Adipose tissue (tissue), 3 donors: ENCODE measurements around the gene FBXL20. TPM values are rescaled to one million over a fixed set of nuclear protein-coding genes. Genes with fewer than 3 reads are reported as not detected.
"Not testable (repeated sequence)": the region's sequence is repeated elsewhere in the genome, so short reads cannot be mapped to it uniquely, and the experiment has no call there.

Source experiments
- H3K27ac ChIP-seq: one replicate; pipeline ENCODE4 v1.5.1; 2013; ENCODE audit warnings: low read depth, low read length
- WGBS, 3 donors: extraction: QIAGEN DNeasy Blood & Tissue Kit; methylation state at CpG; one replicate each; pipeline ENCODE4 v1.1.7; 2013; 5-methylcytosine and 5-hydroxymethylcytosine counted together
- polyA plus RNA-seq, 3 donors: library from polyadenylated mRNA; stranded (reverse); fragments of 200-250 nt; gene quantifications; one replicate each; pipeline ENCODE4 v1.2.3, GENCODE V29; 2013
- donor health status: healthy with polysubstance abuse.
- donor health status: Bipolar disorder and iron deficiency.
- donor health status: healthy.

The FBXL20 gene
- polyA plus RNA-seq, 3 donors: 2.3 to 4.5 (median 3.5) TPM

- 88 to 93% (median 92%) methylated on average over 4 of the region's 4 CpGs for WGBS, 3 donors
- no peak overlapping the region for H3K27ac ChIP-seq
Measured at GRCh38 chr17:39283098-39283497, 118.3 kb downstream of the FBXL20 start.

DNA sequence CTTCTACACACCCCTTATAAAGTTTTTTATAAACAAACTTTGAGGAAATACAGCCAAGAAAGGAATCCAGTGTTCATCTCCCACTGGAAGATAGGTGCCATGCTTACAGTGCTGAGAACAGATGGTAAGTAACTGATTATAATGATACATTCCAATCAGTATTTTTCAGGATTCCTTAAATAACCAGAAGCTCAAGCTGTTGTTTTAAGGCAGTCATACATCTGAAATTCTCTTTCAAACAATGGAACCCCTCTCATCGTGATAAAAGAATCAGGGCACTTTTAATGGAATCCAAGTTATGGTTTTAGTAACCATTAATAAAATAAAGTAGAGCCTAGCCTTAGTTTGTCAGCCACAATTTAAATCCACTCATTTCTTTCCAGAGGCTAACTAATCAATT lies 119.6 kb downstream of the FBXL20 start:
- no peak overlapping the region for H3K27ac ChIP-seq
- WGBS, 3 donors: 60 to 70% (median 70%) methylated on average over 1 of the region's 1 CpG

DNA sequence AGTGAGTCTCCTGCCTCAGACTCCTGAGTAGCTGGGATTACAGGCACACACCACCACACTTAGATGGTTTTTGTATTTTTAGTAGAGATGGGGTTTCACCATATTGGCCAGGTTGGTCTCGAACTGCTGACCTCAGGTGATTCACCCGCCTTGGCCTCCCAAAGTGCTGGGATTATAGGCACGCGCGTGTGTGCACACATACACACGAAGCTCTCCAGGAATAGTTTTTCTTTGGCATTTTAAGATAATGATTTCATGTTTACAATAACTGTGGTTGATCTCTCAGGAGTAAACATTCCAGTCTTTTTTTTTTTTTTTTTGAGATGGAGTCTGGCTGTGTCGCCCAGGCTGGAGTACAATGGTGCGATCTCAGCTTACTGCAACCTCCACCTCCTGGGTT lies 123.2 kb downstream of the FBXL20 start:
- not testable (repeated sequence) for H3K27ac ChIP-seq
- 92 to 97% (median 95%) methylated on average over 8 of the region's 8 CpGs for WGBS, 3 donors

DNA sequence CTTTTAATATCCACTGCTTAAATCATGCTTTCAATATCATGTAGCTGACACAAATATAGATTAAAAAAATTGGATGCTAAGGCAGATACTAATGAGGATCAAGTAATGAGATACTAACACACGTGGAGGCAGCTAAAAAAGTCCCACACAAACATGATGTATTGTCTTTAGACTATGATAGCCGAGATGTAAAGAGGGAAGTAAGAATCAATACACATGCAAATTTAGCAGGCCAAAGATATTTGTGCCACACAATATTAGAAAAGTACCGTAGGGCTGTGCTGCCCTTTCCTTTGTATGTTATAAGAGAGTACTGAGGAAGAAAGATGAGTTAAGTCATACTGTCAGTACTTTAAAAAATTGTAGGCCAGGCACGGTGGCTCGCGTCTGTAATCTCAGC lies 124.3 kb downstream of the FBXL20 start:
- no peak overlapping the region for H3K27ac ChIP-seq
- WGBS, 3 donors: 85 to 90% (median 86%) methylated on average over 6 of the region's 6 CpGs

GRCh38 chr17:39276113-39276512 lies 125.3 kb downstream of the FBXL20 start:
- no peak overlapping the region for H3K27ac ChIP-seq
- WGBS, 3 donors: 85 to 92% (median 92%) methylated on average over 3 to 8 of the region's 8 CpGs

GRCh38 chr17:39271546-39271945 lies 129.9 kb downstream of the FBXL20 start:
- 66 to 82% (median 80%) methylated on average over 2 to 3 of the region's 3 CpGs for WGBS, 3 donors
- H3K27ac ChIP-seq: no peak overlapping the region

GRCh38 chr17:39270923-39271322 lies 130.5 kb downstream of the FBXL20 start:
- no peak overlapping the region for H3K27ac ChIP-seq
- 41 to 52% (median 41%) methylated on average over 3 of the region's 3 CpGs for WGBS, 3 donors

GRCh38 chr17:39264119-39264518 lies 137.3 kb downstream of the FBXL20 start:
- WGBS, 3 donors: 65 to 80% (median 69%) methylated on average over 5 of the region's 5 CpGs
- H3K27ac ChIP-seq: no peak overlapping the region

GRCh38 chr17:39261286-39261685 lies 140.1 kb downstream of the FBXL20 start:
- H3K27ac ChIP-seq: no peak overlapping the region
- 83 to 84% (median 84%) methylated on average over 7 of the region's 7 CpGs for WGBS, 3 donors

- WGBS, 3 donors: 73 to 80% (median 80%) methylated on average over 7 of the region's 7 CpGs
- H3K27ac ChIP-seq: no peak overlapping the region
Measured at GRCh38 chr17:39252788-39253460, 148.5 kb downstream of the FBXL20 start.

GRCh38 chr17:39251997-39252396 lies 149.4 kb downstream of the FBXL20 start:
- 62 to 78% (median 77%) methylated on average over 1 of the region's 1 CpG for WGBS, 3 donors
- no peak overlapping the region for H3K27ac ChIP-seq

DNA sequence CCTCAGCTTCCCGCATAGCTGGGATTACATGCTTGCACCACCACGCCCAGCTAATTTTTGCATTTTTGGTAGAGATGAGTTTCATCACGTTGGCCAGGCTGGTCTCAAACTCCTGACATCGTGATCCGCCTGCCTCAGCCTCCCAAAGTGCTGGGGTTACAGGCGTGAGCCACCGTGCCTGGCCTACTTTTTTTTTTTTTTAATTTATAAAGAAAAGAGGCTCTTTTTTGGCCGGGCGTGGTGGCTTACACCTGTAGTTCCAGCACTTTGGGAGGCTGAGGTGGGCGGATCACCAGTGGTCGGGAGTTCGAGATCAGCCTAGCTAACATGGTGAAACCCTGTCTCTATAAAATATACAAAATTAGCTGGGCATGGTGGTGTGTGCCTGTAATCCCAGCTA lies 151.3 kb downstream of the FBXL20 start:
- not testable (repeated sequence) for H3K27ac ChIP-seq
- WGBS, 3 donors: 92 to 98% (median 95%) methylated on average over 12 of the region's 12 CpGs

DNA sequence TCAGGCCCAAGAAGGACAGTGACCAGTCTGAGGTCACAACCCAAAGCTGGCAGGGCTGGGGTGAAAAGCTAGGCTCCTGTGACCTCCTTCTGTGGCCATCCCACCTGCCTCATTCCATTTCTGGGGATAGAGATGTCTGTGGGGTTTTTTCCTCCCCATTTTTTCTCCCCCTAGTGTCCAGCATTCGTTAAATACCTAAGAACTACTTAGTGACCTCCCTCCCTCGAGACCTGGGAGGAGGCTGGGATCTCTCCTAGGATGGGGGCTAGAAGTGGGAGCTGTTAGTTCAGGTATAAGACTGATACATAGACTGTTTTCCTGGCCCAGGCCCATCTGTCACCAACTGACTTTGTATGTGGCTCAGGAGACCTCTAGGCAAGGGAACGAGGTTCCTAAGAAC lies 155.2 kb downstream of the FBXL20 start:
- WGBS, 3 donors: 45 to 53% (median 51%) methylated on average over 3 of the region's 3 CpGs
- no peak overlapping the region for H3K27ac ChIP-seq

GRCh38 chr17:39244600-39245570 lies 156.5 kb downstream of the FBXL20 start:
- WGBS, 3 donors: 35 to 44% (median 42%) methylated on average over 6 of the region's 6 CpGs
- H3K27ac ChIP-seq: no peak overlapping the region

GRCh38 chr17:39244016-39244599 lies 157.3 kb downstream of the FBXL20 start:
- no peak overlapping the region for H3K27ac ChIP-seq
- 35 to 59% (median 37%) methylated on average over 11 of the region's 11 CpGs for WGBS, 3 donors

DNA sequence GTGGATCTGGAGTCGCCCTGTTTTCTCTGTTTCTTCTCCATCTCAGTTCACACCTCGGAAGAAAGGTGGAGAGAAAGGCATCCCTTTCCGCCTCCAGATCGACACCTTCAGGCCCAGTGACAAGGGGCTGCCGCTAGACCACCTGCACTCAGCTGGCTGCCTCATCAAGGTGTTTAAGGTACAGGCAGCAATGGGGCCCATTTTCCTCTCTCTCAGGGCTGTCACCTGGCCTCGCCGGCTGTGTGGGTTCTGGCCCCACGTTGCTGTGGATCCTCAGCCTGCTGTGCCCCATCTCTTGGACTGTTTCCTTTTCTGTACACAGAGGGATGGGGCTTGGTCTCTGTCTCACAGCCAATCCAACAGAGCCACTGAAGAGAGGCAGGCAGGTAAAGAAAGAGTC lies 158.3 kb downstream of the FBXL20 start:
- WGBS, 3 donors: 68 to 87% (median 76%) methylated on average over 8 of the region's 8 CpGs
- H3K27ac ChIP-seq: no peak overlapping the region

- no peak overlapping the region for H3K27ac ChIP-seq
- WGBS, 3 donors: 78 to 89% (median 84%) methylated on average over 5 of the region's 5 CpGs
Measured at GRCh38 chr17:39240631-39241030, 160.8 kb downstream of the FBXL20 start.

GRCh38 chr17:39239640-39240314 lies 161.6 kb downstream of the FBXL20 start:
- 24 to 30% (median 25%) methylated on average over 16 of the region's 16 CpGs for WGBS, 3 donors
- H3K27ac ChIP-seq: no peak overlapping the region
